HCT116 (cell line): ENCODE data around the gene NANOS1. TPM values are rescaled to one million over a fixed set of nuclear protein-coding genes. Genes with fewer than 3 reads are reported as not detected.

Source experiments
- ATAC-seq: fragments of 200-7000 bp; cut with Tn5 transposase; 2 replicates; pipeline ENCODE4 v1.9.1; 2020; ENCODE audit warnings: mild to moderate bottlenecking, moderate library complexity
- BruUV-seq: library from RNA; stranded (reverse); fragments of 400-500 nt; replicated peaks from 2 replicates; lab custom pipeline; 2021; lab: Mats Ljungman, UMichigan
- CTCF ChIA-PET: fragments of 300-600 bp; sonication (Branson Sonifier 250); formaldehyde crosslinking; loops from one replicate; lab custom pipeline; 2021; ENCODE audit warnings: antibody characterized with exemption; lab: Charles Lee
- POLR2A ChIA-PET: fragments of 300-600, 350-600 bp; sonication (Branson Sonifier 250); formaldehyde crosslinking; loops from one replicate; lab custom pipeline; 2021; ENCODE audit warnings: antibody characterized with exemption; lab: Charles Lee
- RAD21 ChIA-PET, 2 experiments: fragments of 300-600 bp; sonication (Branson Sonifier 250); formaldehyde crosslinking; loops; one replicate each; lab custom pipeline; 2023; ENCODE audit warnings: low total read pairs in 2 of 2; ENCODE audit not compliant: uncharacterized antibody in 2 of 2, unreplicated experiment in 2 of 2, low non-redundant PET in 1 of 2; lab: Charles Lee
- DNase-seq: peaks from one replicate; pipeline ENCODE4 v3.0.0-alpha.2; 2010; ENCODE audit warnings: low read depth, low spot score
- H2AFZ ChIP-seq: fragments of 200-600 bp; shearing (Covaris generic), sonication (generic); 2 replicates; pipeline ENCODE4 v1.6.1; 2017; ENCODE audit warnings: low read depth, mixed run types, mixed read lengths, antibody characterized with exemption, low read length; ENCODE audit not compliant: poor library complexity, severe bottlenecking
- H3K27ac ChIP-seq: 2 replicates; pipeline ENCODE4 v1.5.1; 2012; ENCODE audit warnings: low read depth, low read length
- H3K27me3 ChIP-seq: fragments of 200-600 bp; sonication (generic); 2 replicates; pipeline ENCODE4 v1.6.1; 2016; ENCODE audit warnings: mixed run types, low read length, mixed read lengths; ENCODE audit not compliant: insufficient read depth
- H3K36me3 ChIP-seq, 2 experiments: fragments of 200-500 bp in 1 of 2; fragments of 200-600 bp in 1 of 2; sonication (Bioruptor generic) in 1 of 2; sonication (generic) in 1 of 2; 2 replicates each; pipeline versions ENCODE4 v1.5.1 to v1.6.1; 2014 to 2016; ENCODE audit warnings: low read length in 2 of 2, inconsistent platforms in 1 of 2, mixed read lengths in 1 of 2, mixed run types in 1 of 2; ENCODE audit not compliant: insufficient read depth in 2 of 2, control insufficient read depth in 1 of 2
- H3K4me1 ChIP-seq, 2 experiments: fragments of 200-600 bp in 1 of 2; sonication (generic) in 1 of 2; 2 replicates each; pipeline versions ENCODE4 v1.5.1 to v1.6.1; 2012 to 2017; ENCODE audit warnings: low read length in 2 of 2, inconsistent platforms in 1 of 2, mild to moderate bottlenecking in 1 of 2, mixed read lengths in 1 of 2, mixed run types in 1 of 2, moderate library complexity in 1 of 2; ENCODE audit not compliant: insufficient read depth in 2 of 2, control insufficient read depth in 1 of 2
- H3K4me2 ChIP-seq: fragments of 200-600 bp; sonication (generic); 2 replicates; pipeline ENCODE4 v1.6.1; 2017; ENCODE audit warnings: mixed run types, low read length, mixed read lengths
- H3K4me3 ChIP-seq, 2 experiments: fragments of 200-600 bp in 1 of 2; sonication (generic) in 1 of 2; replicated peaks in 1 of 2; 2 replicates each; pipeline ENCODE4 v1.5.1; 2011 to 2016; ENCODE audit warnings: low read length in 2 of 2, control low read depth in 1 of 2, low read depth in 1 of 2, mild to moderate bottlenecking in 1 of 2, mixed read lengths in 1 of 2, mixed run types in 1 of 2
- H3K79me2 ChIP-seq: fragments of 200-600 bp; sonication (generic); 2 replicates; pipeline ENCODE4 v1.6.1; 2017; ENCODE audit warnings: mild to moderate bottlenecking, mixed run types, low read length, moderate library complexity, mixed read lengths; ENCODE audit not compliant: insufficient read depth
- H3K9ac ChIP-seq: fragments of 200-600 bp; sonication (generic); 2 replicates; pipeline ENCODE4 v1.6.1; 2016; ENCODE audit warnings: low read length, mixed read lengths
- H3K9me2 ChIP-seq: fragments of 200-600 bp; sonication (generic), shearing (Covaris generic); 2 replicates; pipeline ENCODE4 v1.6.1; 2017; ENCODE audit warnings: mixed run types, mild to moderate bottlenecking, moderate library complexity; ENCODE audit not compliant: insufficient read depth
- H3K9me3 ChIP-seq, 2 experiments: fragments of 200-500 bp in 1 of 2; fragments of 200-600 bp in 1 of 2; sonication (Bioruptor generic) in 1 of 2; sonication (generic) in 1 of 2; 2 replicates each; pipeline ENCODE4 v1.6.1; 2014 to 2017; ENCODE audit warnings: low read length in 2 of 2, mixed read lengths in 2 of 2, inconsistent platforms in 1 of 2, low read depth in 1 of 2, mild to moderate bottlenecking in 1 of 2, mixed run types in 1 of 2, moderate library complexity in 1 of 2; ENCODE audit not compliant: control insufficient read depth in 1 of 2, insufficient read depth in 1 of 2
- H4K20me1 ChIP-seq: fragments of 200-600 bp; sonication (generic), shearing (Covaris generic); 2 replicates; pipeline ENCODE4 v1.6.1; 2017; ENCODE audit warnings: mixed run types, mild to moderate bottlenecking, moderate library complexity; ENCODE audit not compliant: insufficient read depth
- CEBPB ChIP-seq: IDR thresholded peaks from 2 replicates; pipeline ENCODE4 v1.6.1; 2012; ENCODE audit warnings: low read depth
- ELF1 ChIP-seq: IDR thresholded peaks from 2 replicates; pipeline ENCODE4 v1.6.1; 2012; ENCODE audit warnings: low read depth, borderline replicate concordance
- EZH2 ChIP-seq: fragments of 200-600 bp; sonication (generic); IDR thresholded peaks from 2 replicates; pipeline ENCODE4 v1.6.1; 2017; ENCODE audit warnings: antibody characterized with exemption, mixed run types
- EZH2phosphoT487 ChIP-seq: fragments of 200-600 bp; IDR thresholded peaks from 2 replicates; pipeline ENCODE4 v1.6.1; 2018; ENCODE audit warnings: antibody characterized with exemption, borderline replicate concordance
- MAX ChIP-seq: IDR thresholded peaks from 2 replicates; pipeline ENCODE4 v1.6.1; 2012
- POLR2AphosphoS5 ChIP-seq: IDR thresholded peaks from 2 replicates; pipeline ENCODE4 v1.6.1; 2011; ENCODE audit warnings: mild to moderate bottlenecking, low read depth, low read length, moderate library complexity
- RAD21 ChIP-seq: IDR thresholded peaks from 2 replicates; pipeline ENCODE4 v1.6.1; 2012; ENCODE audit warnings: low read depth, mild to moderate bottlenecking
- REST ChIP-seq: IDR thresholded peaks from 2 replicates; pipeline ENCODE4 v1.6.1; 2012; ENCODE audit warnings: low read depth
- SIN3A ChIP-seq: IDR thresholded peaks from 2 replicates; pipeline ENCODE4 v1.6.1; 2012; ENCODE audit warnings: low read depth
- SP1 ChIP-seq: IDR thresholded peaks from 2 replicates; pipeline ENCODE4 v1.6.1; 2012; ENCODE audit warnings: low read depth
- SRF ChIP-seq: IDR thresholded peaks from 2 replicates; pipeline ENCODE4 v1.6.1; 2012; ENCODE audit warnings: low read depth
- TCF7L2 ChIP-seq: IDR thresholded peaks from 2 replicates; pipeline ENCODE4 v1.7.0; 2011; ENCODE audit warnings: borderline replicate concordance, inconsistent platforms; ENCODE audit not compliant: insufficient read depth, insufficient read length; ENCODE audit errors: extremely low read depth
- YY1 ChIP-seq: IDR thresholded peaks from 2 replicates; pipeline ENCODE4 v1.6.1; 2011; ENCODE audit warnings: low read length, low read depth, moderate library complexity, mild to moderate bottlenecking; ENCODE audit not compliant: insufficient replicate concordance; ENCODE audit errors: extremely low read depth
- ZFX ChIP-seq: fragments of 450-650 bp; IDR thresholded peaks from 2 replicates; pipeline ENCODE4 v1.6.1; 2017
- ZNF274 ChIP-seq: fragments of 200-500 bp; sonication (Bioruptor generic); IDR thresholded peaks from 2 replicates; pipeline ENCODE4 v1.6.1; 2014; ENCODE audit warnings: mild to moderate bottlenecking, low read depth, low read length, inconsistent platforms
- intact Hi-C: fragments of 100-400 bp; cut with micrococcal nuclease; formaldehyde crosslinking; loops from 2 replicates; pipeline ENCODE4 v1.10.0; 2022
- total RNA-seq: library from RNA; stranded (reverse); gene quantifications from one replicate; pipeline ENCODE4 v1.2.1, GENCODE V29; 2021; ENCODE audit not compliant: unreplicated experiment

Gene NANOS1
- total RNA-seq, 1 experiment from 2014 or later, result 1.5 TPM

- DNase-seq, result no peak
- RAD21 ChIA-PET, result no interaction called here
- no peak overlapping the region for H3K4me3 ChIP-seq
- TF ChIP-seq EZH2phosphoT487, result no peak
- no peak for TF ChIP-seq YY1
- peak; percentile 22; the same call in 1 of the 2 replicates for TF ChIP-seq RAD21
- TF ChIP-seq, all 23 proteins: peak for 1
- POLR2A ChIA-PET, result interaction anchor here (0.7 kb wide), 1 partner anchor 29 kb away, joined by 3 read pairs; no protein-coding TSS in a partner anchor
- Histone ChIP-seq H2AFZ (no peak overlapping the region), H3K27ac (no peak overlapping the region), H4K20me1 (no peaks in the 10 kb centered on the region), H3K4me2 (peak overlapping the region; percentile 42), H3K9me3 (no peaks in the 10 kb centered on the region), H3K79me2 (no peaks in the 10 kb centered on the region), H3K4me1 (peaks cover 34 to 63% of the 10 kb centered on the region in 2 experiments), H3K9me2 (no peaks in the 10 kb centered on the region), H3K36me3 (no peaks in the 10 kb centered on the region), H3K27me3 (no peaks in the 10 kb centered on the region), H3K9ac (no peak overlapping the region)
- CTCF ChIA-PET, result no interaction called here
- ATAC-seq, result no peak
- intact Hi-C loops, result no loop called here
- BruUV-seq, result no TSS peak
Measured at GRCh38 chr10:119025336-119025735, 4.2 kb upstream of the NANOS1 start.

- H3K4me1 ChIP-seq, result peaks cover 30 to 63% of the 10 kb centered on the region in 2 experiments
- no peak overlapping the region for H3K27ac ChIP-seq
Measured at GRCh38 chr10:119025776-119026175, 3.7 kb upstream of the NANOS1 start.

More at GRCh38 chr10:119025776-119026175, 3.7 kb upstream of the NANOS1 start:
- ATAC-seq, result no peak
- TF ChIP-seq POLR2AphosphoS5 (no peak), SP1 (no peak), TCF7L2 (no peak), ELF1 (no peak), ZNF274 (no peak), SRF (no peak), SIN3A (no peak), REST (no peak), MAX (no peak), EZH2 (no peak), ZFX (no peak), EZH2phosphoT487 (no peak), CEBPB (no peak), RAD21 (no peak)
- RAD21 ChIA-PET, result no interaction called here
- CTCF ChIA-PET, result no interaction called here
- no TSS peak for BruUV-seq
- H4K20me1 ChIP-seq, result peaks cover 2% of the 10 kb centered on the region; the same call in 1 of the 2 replicates
- H3K36me3 ChIP-seq, result no peaks in the 10 kb centered on the region
- no peaks in the 10 kb centered on the region for H3K9me2 ChIP-seq
- intact Hi-C loops, result no loop called here
- peak overlapping the region; percentile 42 for H3K4me2 ChIP-seq
- H3K9me3 ChIP-seq, result no peaks in the 10 kb centered on the region
- no peaks in the 10 kb centered on the region for H3K27me3 ChIP-seq
- no peak overlapping the region for H3K4me3 ChIP-seq
- no peak for DNase-seq
- no peak overlapping the region for H3K9ac ChIP-seq
- POLR2A ChIA-PET, result interaction anchor here (0.7 kb wide), 1 partner anchor 30 kb away, joined by 3 read pairs; no protein-coding TSS in a partner anchor
- H3K79me2 ChIP-seq, result no peaks in the 10 kb centered on the region
- H2AFZ ChIP-seq, result no peak overlapping the region
